IPS-18c (cell line): Measurements from ENCODE around the gene ZNF750.

Experiments used
- H3K4me3 ChIP-seq: 2 replicates; pipeline ENCODE4 v1.7.0; 2013; ENCODE audit warnings: low read depth, mild to moderate bottlenecking, low read length, moderate library complexity; ENCODE audit not compliant: insufficient read depth
- H3K9me3 ChIP-seq: one replicate; pipeline ENCODE4 v1.6.1; 2013; ENCODE audit warnings: mild to moderate bottlenecking, low read length, moderate library complexity; ENCODE audit not compliant: control insufficient read depth, insufficient read depth

ZNF750 gene

GRCh38 chr17:82810644-82811430 lies 29.0 kb downstream of the ZNF750 start:
- Histone ChIP-seq H3K4me3 (no peak overlapping the region), H3K9me3 (no peaks in the 10 kb centered on the region)

GRCh38 chr17:82808921-82809905 lies 30.6 kb downstream of the ZNF750 start:
- no peak overlapping the region for H3K4me3 ChIP-seq
- no peaks in the 10 kb centered on the region for H3K9me3 ChIP-seq

DNA sequence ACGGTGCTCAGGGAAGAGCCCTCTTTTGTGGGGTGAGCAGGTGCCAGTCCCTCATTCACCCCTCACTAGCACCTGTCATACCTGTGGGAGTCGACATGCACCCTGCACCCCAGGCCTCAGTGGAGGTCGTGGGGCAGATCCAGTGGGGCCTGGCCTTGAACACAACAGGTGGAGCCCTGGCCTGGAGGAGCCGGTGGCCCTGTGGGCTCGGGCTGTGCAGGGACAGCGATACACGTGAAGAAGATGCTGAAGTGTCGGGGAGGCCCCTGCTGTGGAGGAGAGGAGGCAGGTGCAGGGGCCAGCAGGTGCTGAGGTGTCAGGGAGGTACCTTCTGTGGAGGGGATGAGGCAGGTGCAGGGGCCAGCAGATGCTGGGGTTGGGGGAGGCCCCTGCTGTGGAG lies 31.8 kb downstream of the ZNF750 start:
- Histone ChIP-seq H3K9me3 (no peaks in the 10 kb centered on the region), H3K4me3 (no peak overlapping the region)

DNA sequence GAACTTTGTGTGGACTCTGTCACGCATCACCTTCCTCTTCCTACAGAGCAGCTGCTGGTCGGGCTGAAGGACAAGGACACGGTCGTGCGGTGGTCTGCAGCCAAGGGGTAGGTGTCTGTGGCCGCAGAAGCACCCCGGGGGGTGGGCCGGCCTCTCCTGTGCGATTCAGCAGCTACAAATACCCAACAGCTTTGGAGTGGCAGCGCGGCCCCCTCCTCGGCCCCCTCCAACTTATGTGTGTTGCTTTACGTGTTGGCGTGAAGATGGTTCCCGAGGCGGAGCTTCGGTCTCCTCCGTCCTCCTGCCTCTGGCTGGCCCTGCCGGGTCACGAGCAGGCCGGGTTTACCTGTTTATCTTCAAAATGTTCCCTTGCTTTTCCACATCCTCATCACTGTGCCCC lies 32.3 kb downstream of the ZNF750 start:
- H3K9me3 ChIP-seq, result no peaks in the 10 kb centered on the region
- no peak overlapping the region for H3K4me3 ChIP-seq

DNA sequence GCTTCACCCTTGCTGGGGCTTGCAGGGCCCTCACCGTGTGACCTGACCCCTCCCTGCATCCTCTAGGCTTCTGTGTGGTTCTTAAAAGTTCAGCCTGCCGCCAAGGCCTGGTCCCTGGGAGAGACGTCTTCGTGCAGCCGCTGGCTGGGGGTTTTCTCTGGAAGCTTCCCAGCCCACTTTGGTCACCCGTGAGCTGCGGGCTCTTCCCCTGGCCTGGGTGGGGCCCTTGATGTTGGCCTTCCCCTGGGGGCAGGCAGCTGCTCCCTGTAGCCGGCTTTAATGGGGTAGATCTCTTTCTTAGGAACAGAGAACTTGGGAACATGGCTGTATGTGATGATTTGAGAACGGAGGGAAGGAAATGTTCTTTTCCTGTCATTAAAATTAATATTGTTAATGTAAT lies 32.7 kb downstream of the ZNF750 start:
- Histone ChIP-seq H3K4me3 (no peak overlapping the region), H3K9me3 (no peaks in the 10 kb centered on the region)

DNA sequence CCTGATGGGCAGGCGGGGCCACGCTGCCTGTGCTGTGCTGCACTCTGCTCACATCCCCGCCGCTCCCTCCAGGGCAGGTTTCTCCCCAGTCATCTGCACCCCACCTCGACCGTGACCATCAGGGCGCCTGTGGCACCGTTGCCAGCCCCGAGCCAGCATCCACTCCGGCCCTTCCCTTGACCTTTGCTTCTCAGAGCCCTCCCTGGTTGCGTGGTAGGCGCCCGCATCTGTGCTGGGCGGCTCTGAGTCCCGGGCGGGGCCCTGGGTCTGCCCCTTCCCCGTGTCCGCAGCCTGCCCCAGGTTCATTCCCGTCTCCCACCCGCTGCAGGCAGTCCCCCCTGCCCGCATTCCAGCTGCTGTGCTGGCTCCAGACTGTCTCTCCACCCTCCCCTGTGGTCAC lies 33.2 kb downstream of the ZNF750 start:
- Histone ChIP-seq H3K4me3 (no peak overlapping the region), H3K9me3 (no peaks in the 10 kb centered on the region)

DNA sequence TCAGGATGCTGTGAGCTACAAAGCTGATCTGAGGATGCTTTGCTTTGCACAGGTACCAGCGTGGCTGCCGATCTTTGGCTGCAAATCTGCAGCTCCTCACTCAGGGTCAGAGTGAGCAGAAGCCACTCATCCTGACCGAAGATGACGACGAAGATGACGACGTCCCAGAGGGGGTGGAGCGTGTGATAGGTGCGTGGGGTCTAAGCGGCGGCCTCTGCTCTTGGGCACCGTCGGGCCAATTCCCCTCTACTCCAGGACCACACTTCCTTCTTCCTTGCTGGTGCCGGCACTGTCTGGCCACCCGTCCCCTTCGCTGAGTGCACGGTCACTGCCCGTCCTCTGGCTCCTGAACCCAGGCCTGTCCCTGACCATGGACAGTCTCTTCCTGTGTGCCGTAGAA lies 34.0 kb downstream of the ZNF750 start:
- Histone ChIP-seq H3K9me3 (no peaks in the 10 kb centered on the region), H3K4me3 (no peak overlapping the region)

DNA sequence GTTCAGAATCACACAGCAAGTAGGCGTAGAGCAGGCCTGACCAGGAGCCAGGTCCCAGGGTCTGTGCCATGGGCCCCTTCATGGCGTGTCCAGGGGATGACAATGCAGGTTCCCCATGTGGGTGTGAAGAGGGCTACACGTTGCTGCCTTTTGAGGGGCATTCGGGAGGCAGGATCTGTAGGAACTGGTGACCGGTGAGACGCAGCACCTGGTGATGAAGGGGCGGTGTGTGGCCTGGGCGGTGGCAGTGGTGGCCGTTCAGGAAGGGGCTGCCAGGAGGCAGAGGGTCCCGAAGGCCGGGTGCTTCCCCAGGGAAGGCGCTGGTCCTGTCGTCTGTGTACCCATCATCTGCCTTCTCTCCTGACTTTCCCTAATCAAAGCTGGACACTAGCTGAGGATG lies 34.6 kb downstream of the ZNF750 start:
- Histone ChIP-seq H3K4me3 (no peak overlapping the region), H3K9me3 (no peaks in the 10 kb centered on the region)

- Histone ChIP-seq H3K4me3 (no peak overlapping the region), H3K9me3 (peaks cover 2% of the 10 kb centered on the region)
These were observed 35.2 kb downstream of the ZNF750 start for GRCh38 chr17:82804442-82805191.

- no peak overlapping the region for H3K4me3 ChIP-seq
- H3K9me3 ChIP-seq, result peaks cover 2% of the 10 kb centered on the region
These were observed 36.2 kb downstream of the ZNF750 start for GRCh38 chr17:82803606-82804005.

GRCh38 chr17:82803185-82803584 lies 36.6 kb downstream of the ZNF750 start:
- H3K9me3 ChIP-seq, result peaks cover 2% of the 10 kb centered on the region

DNA sequence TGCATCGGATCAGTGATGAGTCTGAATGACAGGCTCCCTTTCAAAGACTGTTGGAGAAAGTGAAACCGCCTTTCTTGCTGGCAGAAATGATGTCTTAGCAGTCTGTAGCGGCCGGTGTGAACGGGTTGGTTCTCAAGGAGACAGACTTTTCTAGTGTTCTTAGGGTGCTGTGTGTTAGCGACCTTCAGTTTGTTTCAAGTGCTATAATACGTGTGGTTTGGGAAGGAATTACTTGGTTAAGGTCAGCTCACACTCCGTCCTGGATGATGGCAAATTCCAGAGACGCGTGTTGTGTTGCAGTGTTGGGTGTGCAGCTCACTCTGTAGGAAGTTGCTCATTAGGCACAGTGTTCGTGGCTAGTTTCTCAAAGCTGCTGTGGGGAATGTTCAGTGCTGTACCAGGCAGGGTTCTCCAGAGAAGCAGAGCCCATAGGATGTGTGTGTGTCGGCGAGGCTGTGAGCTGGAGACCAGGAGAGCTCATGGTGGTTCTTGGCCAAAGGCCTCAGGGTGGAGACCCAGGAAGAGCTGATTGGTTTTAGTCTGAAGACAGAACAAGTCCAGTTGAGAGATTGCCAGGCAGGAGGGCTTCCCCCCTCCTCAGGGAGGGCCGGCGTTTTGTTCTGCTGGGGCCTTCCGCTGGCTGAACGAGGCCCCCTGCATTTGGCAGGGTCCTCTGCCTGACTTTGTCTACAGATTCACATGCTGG lies 37.6 kb downstream of the ZNF750 start:
- no peak overlapping the region for H3K4me3 ChIP-seq

More at GRCh38 chr17:82803185-82803584, 36.6 kb downstream of the ZNF750 start:
- H3K4me3 ChIP-seq, result no peak overlapping the region

DNA sequence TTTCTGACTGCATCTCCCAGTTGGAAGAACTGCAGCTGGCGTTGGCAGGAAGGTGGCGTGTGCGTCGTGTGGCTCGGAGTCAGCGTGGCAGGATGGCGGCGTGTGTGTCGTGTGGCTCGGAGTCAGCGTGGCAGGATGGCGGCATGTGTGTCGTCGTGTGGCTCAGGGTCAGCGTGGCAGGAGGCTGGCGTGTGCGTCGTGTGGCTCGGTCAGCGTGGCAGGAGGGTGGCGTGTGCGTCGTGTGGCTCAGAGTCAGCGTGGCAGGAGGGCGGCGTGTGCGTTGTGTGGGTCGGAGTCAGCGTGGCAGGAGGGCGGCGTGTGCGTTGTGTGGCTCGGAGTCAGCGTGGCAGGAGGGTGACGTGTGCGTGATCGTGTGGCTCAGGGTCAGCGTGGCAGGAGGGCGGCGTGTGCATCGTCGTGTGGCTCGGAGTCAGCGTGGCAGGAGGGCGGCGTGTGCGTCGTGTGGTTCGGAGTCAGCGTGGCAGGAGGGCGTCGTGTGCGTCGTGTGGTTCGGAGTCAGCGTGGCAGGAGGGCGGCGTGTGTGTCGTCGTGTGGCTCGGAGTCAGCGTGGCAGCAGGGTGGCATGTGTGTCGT lies 38.3 kb downstream of the ZNF750 start:
- Histone ChIP-seq H3K9me3 (peaks cover 2% of the 10 kb centered on the region), H3K4me3 (no peak overlapping the region)

More for the DNA sequence above, 37.6 kb downstream of the ZNF750 start:
- H3K9me3 ChIP-seq, result peaks cover 2% of the 10 kb centered on the region

DNA sequence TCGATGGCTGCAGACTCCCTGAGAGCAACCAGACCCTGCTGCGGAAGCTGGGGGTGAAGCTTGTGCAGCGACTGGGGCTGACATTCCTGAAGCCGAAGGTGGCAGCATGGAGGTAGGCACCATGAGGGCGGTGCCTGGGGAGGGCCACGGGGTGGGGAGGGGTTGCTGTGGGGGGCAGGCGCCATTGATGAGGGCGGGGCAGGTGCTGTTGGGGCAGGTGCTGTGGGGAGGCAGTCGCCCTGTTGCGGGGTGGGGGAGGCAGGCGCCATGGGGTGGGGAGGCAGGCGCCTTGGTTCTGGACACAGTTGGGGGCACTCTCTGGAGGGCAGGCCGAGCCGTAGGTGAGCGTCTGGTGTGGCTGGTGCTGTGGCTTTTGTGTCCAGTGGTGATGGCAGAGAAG lies 38.9 kb downstream of the ZNF750 start:
- no peak overlapping the region for H3K4me3 ChIP-seq
- peaks cover 2% of the 10 kb centered on the region for H3K9me3 ChIP-seq

DNA sequence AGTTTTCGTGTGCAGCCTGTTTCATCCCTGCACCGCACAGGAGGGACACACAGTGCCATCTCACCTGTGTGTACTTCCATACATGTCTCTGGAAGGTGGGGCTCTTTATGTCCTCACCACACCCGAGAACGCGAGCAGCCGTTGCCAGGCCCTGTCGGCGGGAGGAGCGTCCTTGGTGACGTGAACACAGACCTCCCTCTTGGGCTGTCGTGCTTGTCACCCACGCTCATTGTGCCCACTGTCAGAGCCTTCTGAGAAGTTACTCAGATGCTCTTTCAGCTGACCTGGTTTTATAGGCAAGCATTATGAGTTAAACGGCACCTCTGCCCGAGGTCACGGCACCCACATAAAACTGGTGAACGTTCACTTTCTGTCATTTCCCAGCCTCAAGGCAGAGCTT lies 40.2 kb downstream of the ZNF750 start:
- H3K4me3 ChIP-seq, result no peak overlapping the region
- peaks cover 2% of the 10 kb centered on the region for H3K9me3 ChIP-seq

GRCh38 chr17:82798752-82799151 lies 41.1 kb downstream of the ZNF750 start:
- H3K9me3 ChIP-seq, result peaks cover 2% of the 10 kb centered on the region
- H3K4me3 ChIP-seq, result no peak overlapping the region
